ENCODE data around the gene TES. TPM values are rescaled to one million over a fixed set of nuclear protein-coding genes. Genes with fewer than 3 reads are reported as not detected.

TES gene
- total RNA-seq, 4 donors from 2014 or later, result 77.4 to 119 (median 115) TPM

- Histone ChIP-seq H3K27ac (no peak overlapping the region), H3K4me3 (no peak overlapping the region), H3K9me3 (no peaks in the 10 kb centered on the region), H3K27me3 (no peaks in the 10 kb centered on the region), H3K4me1 (no peaks in the 10 kb centered on the region), H3K36me3 (no peaks in the 10 kb centered on the region)
- intact Hi-C loops (cut with DNase I; ENCODE audit: low total_unique reads), result no loop called here
- WGBS, 2 donors (ENCODE audit: low coverage in 1 of 2), result 45 to 83% methylated on average over 1 to 2 of the region's 2 CpGs
- in situ Hi-C loops (cut with MboI; ENCODE audit: low pct_ligation_motif_present in 1 of 4, low pct_unique_long_range_greater_than_20kb in 1 of 4, low sequenced_read_pairs in 3 of 4), result no loop called here
- TF ChIP-seq POLR2AphosphoS5 (IDR thresholded peaks at IDR 0.05) (no peak), CTCF (IDR thresholded peaks at IDR 0.05) (peak; percentile 72 to 77 (median 75)), POLR2A (IDR thresholded peaks at IDR 0.05) (no peak), EP300 (IDR thresholded peaks at IDR 0.05; ENCODE audit: low read depth) (no peak)
- no peak for DNase-seq
Measured at GRCh38 chr7:116180302-116180701, 30.0 kb upstream of the TES start.

GRCh38 chr7:116182023-116182422 lies 28.3 kb upstream of the TES start:
- DNase-seq, result no peak
- WGBS, 2 donors (ENCODE audit: low coverage in 1 of 2), result 96% methylated on average over 27 of the region's 30 CpGs; no CpG with 5 or more reads in 1 of the 2 donors
- no peaks in the 10 kb centered on the region for H3K27me3 ChIP-seq
- no peak overlapping the region for H3K4me3 ChIP-seq
- in situ Hi-C loops (cut with MboI; ENCODE audit: low pct_ligation_motif_present in 1 of 4, low pct_unique_long_range_greater_than_20kb in 1 of 4, low sequenced_read_pairs in 3 of 4), result no loop called here
- H3K27ac ChIP-seq, result no peak overlapping the region
- TF ChIP-seq EP300 (IDR thresholded peaks at IDR 0.05; ENCODE audit: low read depth) (no peak), CTCF (IDR thresholded peaks at IDR 0.05) (no peak), POLR2A (IDR thresholded peaks at IDR 0.05) (no peak), POLR2AphosphoS5 (IDR thresholded peaks at IDR 0.05) (no peak)
- H3K9me3 ChIP-seq, result no peaks in the 10 kb centered on the region
- H3K4me1 ChIP-seq, result no peaks in the 10 kb centered on the region
- no peaks in the 10 kb centered on the region for H3K36me3 ChIP-seq
- intact Hi-C loops (cut with DNase I; ENCODE audit: low total_unique reads), result no loop called here

GRCh38 chr7:116185450-116185849 lies 24.9 kb upstream of the TES start:
- intact Hi-C loops (cut with DNase I; ENCODE audit: low total_unique reads), result loop anchor here (5.0 kb wide), 1 partner anchor 52 kb away; no protein-coding TSS in a partner anchor

GRCh38 chr7:116185956-116186355 lies 24.4 kb upstream of the TES start:
- WGBS, 2 donors (ENCODE audit: low coverage in 1 of 2), result 75 to 94% methylated on average over 4 to 5 of the region's 6 CpGs
- TF ChIP-seq CTCF (IDR thresholded peaks at IDR 0.05), result no peak
- TF ChIP-seq EP300 (IDR thresholded peaks at IDR 0.05; ENCODE audit: low read depth), result no peak
- no peak for TF ChIP-seq POLR2AphosphoS5 (IDR thresholded peaks at IDR 0.05)
- TF ChIP-seq POLR2A (IDR thresholded peaks at IDR 0.05), result no peak
- in situ Hi-C loops (cut with MboI; ENCODE audit: low pct_ligation_motif_present in 1 of 4, low pct_unique_long_range_greater_than_20kb in 1 of 4, low sequenced_read_pairs in 3 of 4), result no loop called here
- no peaks in the 10 kb centered on the region for H3K36me3 ChIP-seq
- intact Hi-C loops (cut with DNase I; ENCODE audit: low total_unique reads), result loop anchor here (5.0 kb wide), 1 partner anchor 51 kb away; no protein-coding TSS in a partner anchor
- peaks cover 0 to 3% of the 10 kb centered on the region in 2 donors for H3K9me3 ChIP-seq
- no peaks in the 10 kb centered on the region for H3K27me3 ChIP-seq
- H3K4me1 ChIP-seq, result no peaks in the 10 kb centered on the region
- DNase-seq, result no peak
- H3K27ac ChIP-seq, result no peak overlapping the region
- no peak overlapping the region for H3K4me3 ChIP-seq

More at GRCh38 chr7:116185450-116185849, 24.9 kb upstream of the TES start:
- no peaks in the 10 kb centered on the region for H3K36me3 ChIP-seq
- 89% methylated on average over 5 of the region's 6 CpGs; no CpG with 5 or more reads in 1 of the 2 donors for WGBS, 2 donors (ENCODE audit: low coverage in 1 of 2)
- H3K4me1 ChIP-seq, result no peaks in the 10 kb centered on the region
- no peak overlapping the region for H3K27ac ChIP-seq
- H3K4me3 ChIP-seq, result no peak overlapping the region
- DNase-seq, result no peak
- in situ Hi-C loops (cut with MboI; ENCODE audit: low pct_ligation_motif_present in 1 of 4, low pct_unique_long_range_greater_than_20kb in 1 of 4, low sequenced_read_pairs in 3 of 4), result no loop called here
- no peak for TF ChIP-seq POLR2A (IDR thresholded peaks at IDR 0.05)
- no peak for TF ChIP-seq POLR2AphosphoS5 (IDR thresholded peaks at IDR 0.05)
- TF ChIP-seq CTCF (IDR thresholded peaks at IDR 0.05), result no peak
- no peak for TF ChIP-seq EP300 (IDR thresholded peaks at IDR 0.05; ENCODE audit: low read depth)
- no peaks in the 10 kb centered on the region for H3K27me3 ChIP-seq
- peaks cover 0 to 3% of the 10 kb centered on the region in 2 donors for H3K9me3 ChIP-seq

Measured in transverse colon (tissue), 4 donors.